HCEC 1CT (cell line): Measurements from ENCODE around the gene STN1.
A peak's percentile ranks its signal among the peaks of the same experiment; 100 is the strongest.

Experiments
- DNase-seq: peaks from one replicate; pipeline ENCODE4 v3.0.0-alpha.2; 2017

The STN1 gene

GRCh38 chr10:103892181-103892580 is 25.8 kb downstream of the STN1 start:
- no peak for DNase-seq

- no peak for DNase-seq
Observed at GRCh38 chr10:103890688-103891087, 27.3 kb downstream of the STN1 start.

GRCh38 chr10:103890194-103890658 is 27.8 kb downstream of the STN1 start:
- DNase-seq = no peak

GRCh38 chr10:103889121-103889720 is 28.8 kb downstream of the STN1 start:
- no peak for DNase-seq

GRCh38 chr10:103888113-103888841 is 29.7 kb downstream of the STN1 start:
- DNase-seq = peak; percentile 83

- DNase-seq = peak; percentile 41
Observed at GRCh38 chr10:103885617-103886016, 32.4 kb downstream of the STN1 start.

- DNase-seq = peak; percentile 61
Observed at GRCh38 chr10:103884681-103885139, 33.3 kb downstream of the STN1 start.

- no peak for DNase-seq
Observed at GRCh38 chr10:103882285-103883007, 35.5 kb downstream of the STN1 start.

- DNase-seq = no peak
Observed at GRCh38 chr10:103881416-103882284, 36.3 kb downstream of the STN1 start.

- no peak for DNase-seq
Observed at GRCh38 chr10:103879831-103880230, 38.2 kb downstream of the STN1 start.

- DNase-seq = no peak
Observed at GRCh38 chr10:103879409-103879808, 38.6 kb downstream of the STN1 start.

- no peak for DNase-seq
Observed at GRCh38 chr10:103877861-103878260, 40.1 kb downstream of the STN1 start.

GRCh38 chr10:103876155-103876554 is 41.8 kb downstream of the STN1 start:
- DNase-seq = no peak

- DNase-seq = no peak
Observed at GRCh38 chr10:103874730-103875129, 43.3 kb downstream of the STN1 start.

GRCh38 chr10:103872137-103872931 is 45.6 kb downstream of the STN1 start:
- DNase-seq = peak; percentile 33

GRCh38 chr10:103871006-103871405 is 47.0 kb downstream of the STN1 start:
- no peak for DNase-seq

- DNase-seq = peak; percentile 21
Observed at GRCh38 chr10:103870516-103870915, 47.5 kb downstream of the STN1 start.

GRCh38 chr10:103869336-103869735 is 48.6 kb downstream of the STN1 start:
- no peak for DNase-seq

GRCh38 chr10:103868200-103868599 is 49.8 kb downstream of the STN1 start:
- no peak for DNase-seq

- peak; percentile 74 for DNase-seq
Observed at GRCh38 chr10:103861505-103861904, 56.5 kb downstream of the STN1 start.

GRCh38 chr10:103859161-103860086 is 58.6 kb downstream of the STN1 start:
- DNase-seq = peak; percentile 44
